HS-27A (cell line): ENCODE results near the gene ADAMTS6.

Source experiments
- DNase-seq: peaks from one replicate; pipeline ENCODE4 v3.0.0-alpha.2; 2012; ENCODE audit warnings: low read depth, missing footprints

Gene ADAMTS6

DNA sequence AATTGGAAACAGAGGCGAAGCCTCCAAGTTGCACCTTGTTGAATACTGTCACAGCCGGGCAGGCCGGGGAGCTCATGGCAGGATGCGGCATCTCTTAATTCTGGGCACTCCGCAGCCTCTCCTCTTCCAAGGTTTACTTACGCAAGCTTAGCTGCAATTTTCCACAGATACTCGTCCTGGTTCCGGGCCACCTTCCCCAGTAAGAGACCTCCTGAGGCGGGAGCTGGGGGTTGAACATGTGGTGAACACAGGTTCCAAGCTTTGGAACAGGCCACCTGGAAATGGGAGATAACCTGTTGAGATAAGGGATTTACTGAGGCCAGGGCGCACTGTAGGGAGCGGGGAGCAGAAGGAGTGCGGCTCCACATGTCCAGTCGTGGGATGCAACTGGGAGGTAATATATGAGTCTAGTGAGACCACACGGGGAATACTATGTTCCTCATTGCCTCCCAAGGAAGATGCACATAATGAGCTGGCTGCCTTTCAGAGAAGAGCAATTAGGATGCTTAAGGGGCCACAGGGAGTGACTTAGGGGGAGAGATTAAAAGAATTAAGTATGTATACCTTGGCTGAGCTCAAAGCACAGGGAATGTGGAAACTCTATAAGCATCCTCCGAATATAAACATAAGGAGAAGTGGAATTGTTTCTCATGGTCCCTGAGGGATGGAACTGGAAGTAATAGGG lies 377.8 kb downstream of the ADAMTS6 start:
- no peak for DNase-seq

DNA sequence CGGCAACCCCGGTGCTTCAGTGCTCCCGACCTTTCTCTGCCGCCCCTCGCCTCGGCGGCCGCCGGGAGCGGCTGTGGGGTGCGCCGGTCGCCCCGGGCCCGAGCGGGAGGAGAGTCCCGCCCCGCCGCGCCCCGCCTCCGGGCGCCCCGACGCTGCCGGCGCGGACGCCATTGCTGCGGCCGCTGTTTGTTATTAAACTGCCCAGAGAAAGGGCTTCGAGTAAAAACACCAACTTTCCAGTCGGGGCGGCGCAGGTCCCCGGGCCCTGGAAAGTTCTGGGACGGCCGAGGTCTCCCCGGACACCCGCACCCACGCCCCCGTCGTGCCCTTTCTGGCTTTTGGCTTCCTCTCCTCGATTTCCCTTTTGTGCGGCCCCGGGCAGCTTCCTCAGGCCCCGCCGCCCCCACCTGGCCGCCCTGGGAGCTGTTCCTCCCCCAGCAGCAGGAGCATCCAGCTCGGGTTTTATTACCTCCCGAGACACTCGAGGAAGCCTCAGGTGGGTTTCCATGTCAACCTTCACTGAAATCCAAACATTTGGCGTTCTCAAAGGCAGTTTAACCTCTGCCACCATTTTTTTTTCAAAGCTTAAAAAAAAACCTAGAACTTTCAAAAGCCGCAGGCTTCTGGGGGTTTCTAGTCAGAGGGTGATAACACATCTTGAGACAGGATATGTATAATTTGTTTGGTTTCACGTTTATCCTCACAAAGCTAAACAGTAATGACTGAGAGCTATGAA lies 378.6 kb downstream of the ADAMTS6 start:
- no peak for DNase-seq

DNA sequence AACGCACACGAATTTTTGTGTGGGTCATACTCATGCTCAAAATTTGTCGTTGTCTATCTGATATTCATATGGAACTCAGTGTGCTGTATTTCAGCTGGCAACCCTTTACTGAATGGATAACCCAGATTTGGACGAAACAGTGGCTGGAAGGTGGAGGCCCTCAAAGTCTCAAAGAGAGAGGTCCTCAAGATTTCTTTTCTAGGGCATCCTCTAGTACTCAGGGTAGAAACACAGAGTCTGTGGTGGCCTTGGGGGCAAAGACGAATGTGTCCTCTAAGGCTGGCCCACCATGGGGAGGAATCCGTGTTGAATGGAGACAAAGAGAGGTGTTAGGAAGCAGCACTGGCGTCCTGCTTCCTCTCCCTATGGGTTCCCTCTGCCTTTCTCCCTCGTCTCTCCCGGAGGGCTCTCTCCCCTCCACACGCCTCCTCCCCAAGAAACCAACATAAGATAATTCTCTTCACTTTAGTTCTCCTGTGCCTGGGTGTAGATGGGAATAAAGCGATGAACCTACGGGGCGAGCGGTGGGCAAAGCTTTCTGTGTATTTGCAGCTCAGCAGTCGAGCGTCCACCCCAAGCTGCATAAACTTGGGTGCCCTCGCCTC lies 379.2 kb downstream of the ADAMTS6 start:
- no peak for DNase-seq

DNA sequence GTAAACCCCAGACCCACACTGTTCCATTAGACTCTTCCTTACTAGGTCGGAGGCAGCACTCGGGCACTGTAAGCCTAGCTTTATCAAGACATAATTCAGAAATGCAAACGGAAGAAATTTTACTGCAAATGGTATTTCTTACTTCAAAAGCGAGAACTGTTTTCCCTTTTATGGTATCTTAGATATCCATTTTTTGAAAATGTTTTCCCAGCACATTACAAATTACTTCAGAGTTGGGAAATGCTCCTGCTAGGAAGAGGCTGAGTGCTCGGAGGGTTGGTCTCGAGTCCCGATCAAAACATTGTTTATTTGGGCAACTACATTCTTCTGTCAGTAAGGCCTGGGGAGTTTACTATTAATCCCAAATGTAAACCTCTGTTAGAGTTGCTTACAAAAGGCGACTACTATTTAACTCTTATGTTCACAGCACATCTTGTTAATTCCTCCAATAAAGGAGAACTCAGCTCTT lies 380.1 kb downstream of the ADAMTS6 start:
- no peak for DNase-seq

DNA sequence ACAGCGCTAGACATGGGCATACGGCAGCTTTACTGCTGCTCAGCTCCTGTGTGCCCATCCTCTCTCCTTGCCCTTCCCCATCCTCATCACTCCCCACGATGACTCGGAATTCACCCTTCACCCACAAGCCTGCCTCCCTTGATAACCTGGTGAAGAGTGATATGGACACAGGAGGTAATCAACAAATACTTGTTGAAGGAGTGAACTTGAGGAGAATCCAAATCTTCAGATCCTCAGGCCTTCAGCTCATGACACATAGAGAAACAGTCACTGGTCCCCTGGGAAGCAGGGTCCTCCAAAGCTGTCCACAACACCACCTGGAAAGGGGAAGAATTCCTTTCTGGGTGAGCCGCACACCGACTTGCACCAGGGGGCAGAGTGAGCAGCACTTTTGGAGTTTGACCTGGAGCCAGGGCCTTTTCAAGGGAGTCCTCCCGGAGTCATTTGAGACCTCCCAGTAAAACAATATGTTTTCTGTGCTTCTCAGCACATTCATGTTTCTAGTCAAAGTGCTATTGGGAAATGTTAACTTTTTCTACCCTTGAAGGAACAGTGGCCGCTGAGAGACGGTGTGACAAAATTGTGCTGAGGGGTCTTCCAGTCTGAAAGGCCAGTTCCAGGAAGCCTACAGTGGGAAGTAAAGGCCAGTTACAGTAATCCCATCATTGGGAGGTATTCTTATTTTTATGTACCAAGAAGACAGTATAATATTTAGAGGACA lies 380.6 kb downstream of the ADAMTS6 start:
- DNase-seq, result peak; percentile 41
